Mesendoderm (in vitro differentiated cells): ENCODE results near the gene CCDC141.

Experiments used
- DNase-seq: peaks from one replicate; pipeline ENCODE4 v3.0.0; 2013
- H2AK5ac ChIP-seq: 2 replicates; pipeline ENCODE4 v1.6.1; 2013; ENCODE audit warnings: low read length, inconsistent platforms
- H2BK120ac ChIP-seq: 2 replicates; pipeline ENCODE4 v1.6.1; 2013; ENCODE audit warnings: low read depth, mild to moderate bottlenecking, low read length, moderate library complexity, mixed read lengths
- H2BK15ac ChIP-seq: replicated peaks from 2 replicates; pipeline ENCODE4 v1.6.1; 2013; ENCODE audit warnings: low read depth, mild to moderate bottlenecking, moderate library complexity
- H2BK5ac ChIP-seq: 2 replicates; pipeline ENCODE4 v1.6.1; 2013; ENCODE audit warnings: low read length, inconsistent platforms
- H3K18ac ChIP-seq: 2 replicates; pipeline ENCODE4 v1.6.1; 2013; ENCODE audit warnings: mild to moderate bottlenecking, low read length, mixed read lengths
- H3K23ac ChIP-seq: one replicate; pipeline ENCODE4 v1.6.1; 2013; ENCODE audit warnings: low read length
- H3K27ac ChIP-seq: 2 replicates; pipeline ENCODE4 v1.5.1; 2013; ENCODE audit warnings: low read depth, mild to moderate bottlenecking, inconsistent platforms, low read length, moderate library complexity
- H3K27me3 ChIP-seq: 2 replicates; pipeline ENCODE4 v1.6.1; 2013; ENCODE audit warnings: low read length, control low read depth, mild to moderate bottlenecking, inconsistent platforms; ENCODE audit not compliant: insufficient read depth, poor library complexity
- H3K36me3 ChIP-seq: 2 replicates; pipeline ENCODE4 v1.6.1; 2013; ENCODE audit warnings: low read length, inconsistent platforms; ENCODE audit not compliant: control insufficient read depth, insufficient read depth
- H3K4ac ChIP-seq: one replicate; pipeline ENCODE4 v1.6.1; 2013; ENCODE audit warnings: low read depth, mild to moderate bottlenecking, low read length, moderate library complexity
- H3K4me1 ChIP-seq: 2 replicates; pipeline ENCODE4 v1.6.1; 2013; ENCODE audit warnings: low read depth, low read length, inconsistent platforms; ENCODE audit not compliant: control insufficient read depth
- H3K4me2 ChIP-seq: 2 replicates; pipeline ENCODE4 v1.6.1; 2013; ENCODE audit warnings: low read length
- H3K4me3 ChIP-seq: 2 replicates; pipeline ENCODE4 v1.5.1; 2013; ENCODE audit warnings: mild to moderate bottlenecking, low read length
- H3K56ac ChIP-seq: one replicate; pipeline ENCODE4 v1.6.1; 2013; ENCODE audit warnings: low read length
- H3K79me1 ChIP-seq: 2 replicates; pipeline ENCODE4 v1.6.1; 2013; ENCODE audit warnings: low read length, inconsistent platforms
- H3K79me2 ChIP-seq: 2 replicates; pipeline ENCODE4 v1.6.1; 2013; ENCODE audit warnings: mild to moderate bottlenecking, low read length; ENCODE audit not compliant: control insufficient read depth, insufficient read depth
- H3K9ac ChIP-seq: 2 replicates; pipeline ENCODE4 v1.6.1; 2013; ENCODE audit warnings: low read length, inconsistent platforms
- H4K5ac ChIP-seq: one replicate; pipeline ENCODE4 v1.6.1; 2013; ENCODE audit warnings: low read length
- H4K8ac ChIP-seq: one replicate; pipeline ENCODE4 v1.6.1; 2013; ENCODE audit warnings: low read depth, mild to moderate bottlenecking, control low read depth, low read length, moderate library complexity
- WGBS: extraction: QIAGEN DNeasy Blood & Tissue Kit; methylation state at CpG from one replicate; pipeline ENCODE4 v1.1.7; 2013; ENCODE audit warnings: low lambda C conversion rate, missing lambda C conversion rate; ENCODE audit not compliant: insufficient coverage; ENCODE audit errors: extremely low coverage; 5-methylcytosine and 5-hydroxymethylcytosine counted together

The CCDC141 gene

GRCh38 chr2:178905261-178905660, 144.7 kb downstream of the CCDC141 start:
- DNase-seq: no peak
- H3K4me2 ChIP-seq: no peak overlapping the region
- no peak overlapping the region for H3K4me3 ChIP-seq
- H3K4ac ChIP-seq: no peak overlapping the region
- H3K18ac ChIP-seq: no peak overlapping the region
- H3K79me2 ChIP-seq: no peaks in the 10 kb centered on the region
- H3K9ac ChIP-seq: no peak overlapping the region
- H3K56ac ChIP-seq: no peak overlapping the region
- no peak overlapping the region for H3K23ac ChIP-seq
- no peak overlapping the region for H2BK120ac ChIP-seq
- WGBS: no CpG with 5 or more reads among the region's 2 CpGs
- no peaks in the 10 kb centered on the region for H3K4me1 ChIP-seq
- H4K5ac ChIP-seq: no peak overlapping the region
- no peaks in the 10 kb centered on the region for H3K36me3 ChIP-seq
- H3K27ac ChIP-seq: no peak overlapping the region
- no peak overlapping the region for H4K8ac ChIP-seq
- no peaks in the 10 kb centered on the region for H3K27me3 ChIP-seq
- H2BK5ac ChIP-seq: no peak overlapping the region
- no peak overlapping the region for H2BK15ac ChIP-seq
- H2AK5ac ChIP-seq: no peak overlapping the region
- H3K79me1 ChIP-seq: no peaks in the 10 kb centered on the region

GRCh38 chr2:178899656-178900055, 150.3 kb downstream of the CCDC141 start:
- H4K5ac ChIP-seq: no peak overlapping the region
- H2BK5ac ChIP-seq: no peak overlapping the region
- no peak overlapping the region for H4K8ac ChIP-seq
- no peaks in the 10 kb centered on the region for H3K79me2 ChIP-seq
- no peak overlapping the region for H3K4me2 ChIP-seq
- H2BK120ac ChIP-seq: no peak overlapping the region
- no peaks in the 10 kb centered on the region for H3K27me3 ChIP-seq
- no peak overlapping the region for H3K23ac ChIP-seq
- no peak for DNase-seq
- H3K4me3 ChIP-seq: no peak overlapping the region
- H3K56ac ChIP-seq: no peak overlapping the region
- H3K4me1 ChIP-seq: no peaks in the 10 kb centered on the region
- no peaks in the 10 kb centered on the region for H3K36me3 ChIP-seq
- no peak overlapping the region for H3K27ac ChIP-seq
- no peak overlapping the region for H2BK15ac ChIP-seq
- no peak overlapping the region for H2AK5ac ChIP-seq
- no peak overlapping the region for H3K18ac ChIP-seq
- no peak overlapping the region for H3K9ac ChIP-seq
- H3K79me1 ChIP-seq: no peaks in the 10 kb centered on the region
- no peak overlapping the region for H3K4ac ChIP-seq

- Histone ChIP-seq H4K5ac (no peak overlapping the region), H3K23ac (no peak overlapping the region), H2AK5ac (no peak overlapping the region), H3K36me3 (no peaks in the 10 kb centered on the region), H3K56ac (no peak overlapping the region), H3K4me1 (no peaks in the 10 kb centered on the region), H2BK5ac (no peak overlapping the region), H2BK15ac (no peak overlapping the region), H3K9ac (no peak overlapping the region), H3K79me2 (no peaks in the 10 kb centered on the region), H3K27me3 (no peaks in the 10 kb centered on the region), H3K4ac (no peak overlapping the region), H3K79me1 (no peaks in the 10 kb centered on the region), H3K27ac (no peak overlapping the region), H2BK120ac (no peak overlapping the region), H3K18ac (no peak overlapping the region), H3K4me2 (no peak overlapping the region), H3K4me3 (no peak overlapping the region), H4K8ac (no peak overlapping the region)
- DNase-seq: no peak
- no CpG with 5 or more reads among the region's 2 CpGs for WGBS
Observed at GRCh38 chr2:178895872-178896271, 154.1 kb downstream of the CCDC141 start.

GRCh38 chr2:178895171-178895570, 154.8 kb downstream of the CCDC141 start:
- no peaks in the 10 kb centered on the region for H3K36me3 ChIP-seq
- no peak overlapping the region for H3K9ac ChIP-seq
- WGBS: no CpG with 5 or more reads among the region's 2 CpGs

GRCh38 chr2:178892751-178893625, 156.9 kb downstream of the CCDC141 start:
- H2BK5ac ChIP-seq: no peak overlapping the region
- no peak overlapping the region for H2BK15ac ChIP-seq
- no peaks in the 10 kb centered on the region for H3K79me2 ChIP-seq
- no peak overlapping the region for H4K8ac ChIP-seq
- no peak overlapping the region for H3K4ac ChIP-seq
- H3K4me3 ChIP-seq: no peak overlapping the region
- no CpG with 5 or more reads among the region's 5 CpGs for WGBS
- no peaks in the 10 kb centered on the region for H3K4me1 ChIP-seq
- H3K56ac ChIP-seq: no peak overlapping the region
- no peaks in the 10 kb centered on the region for H3K27me3 ChIP-seq
- H2BK120ac ChIP-seq: no peak overlapping the region
- H3K9ac ChIP-seq: no peak overlapping the region
- no peak overlapping the region for H3K23ac ChIP-seq
- no peak overlapping the region for H4K5ac ChIP-seq
- DNase-seq: no peak
- H2AK5ac ChIP-seq: no peak overlapping the region
- H3K18ac ChIP-seq: no peak overlapping the region
- H3K27ac ChIP-seq: no peak overlapping the region
- no peak overlapping the region for H3K4me2 ChIP-seq
- no peaks in the 10 kb centered on the region for H3K79me1 ChIP-seq
- H3K36me3 ChIP-seq: no peaks in the 10 kb centered on the region

More at GRCh38 chr2:178895171-178895570, 154.8 kb downstream of the CCDC141 start:
- no peak for DNase-seq
- Histone ChIP-seq H2BK120ac (no peak overlapping the region), H4K8ac (no peak overlapping the region), H3K79me2 (no peaks in the 10 kb centered on the region), H3K23ac (no peak overlapping the region), H3K4me3 (no peak overlapping the region), H3K27me3 (no peaks in the 10 kb centered on the region), H3K4me1 (no peaks in the 10 kb centered on the region), H3K18ac (no peak overlapping the region), H3K4me2 (no peak overlapping the region), H2AK5ac (no peak overlapping the region), H4K5ac (no peak overlapping the region), H2BK15ac (no peak overlapping the region), H2BK5ac (no peak overlapping the region), H3K56ac (no peak overlapping the region), H3K4ac (no peak overlapping the region), H3K27ac (no peak overlapping the region), H3K79me1 (no peaks in the 10 kb centered on the region)
